ENCODE data around the gene ITGA8.
"Not testable (repeated sequence)": the region's sequence is repeated elsewhere in the genome, so short reads cannot be mapped to it uniquely, and the experiment has no call there.

The ITGA8 gene

DNA sequence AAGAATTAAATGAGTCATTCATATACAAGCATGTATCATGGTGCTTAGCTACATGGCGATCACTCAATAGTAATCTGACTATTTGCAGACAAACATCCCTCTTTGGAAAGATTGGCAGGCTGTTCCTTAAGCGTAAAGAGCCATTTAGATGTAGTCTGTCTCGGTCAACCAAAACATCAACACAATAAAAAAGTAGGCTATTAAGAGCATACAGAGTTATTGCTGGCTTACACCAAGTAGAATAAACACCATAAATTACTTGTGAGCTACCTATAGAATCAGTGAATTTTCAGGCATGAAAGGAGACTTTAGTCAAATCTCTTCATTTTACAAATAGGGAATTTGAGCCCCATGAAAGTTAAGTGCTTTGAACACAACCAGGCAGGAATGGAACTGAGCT is 176.9 kb downstream of the ITGA8 start:
- H3K27me3 ChIP-seq (replicated peaks; ENCODE audit: control insufficient read depth, insufficient read depth, low read length), result no peaks in the 10 kb centered on the region
- no peaks in the 10 kb centered on the region for H3K36me3 ChIP-seq (ENCODE audit: control insufficient read depth, insufficient read depth, low read length)
- no peak overlapping the region for H3K4me3 ChIP-seq (replicated peaks; ENCODE audit: low read depth, low read length)
- TF ChIP-seq, protein P1, sequence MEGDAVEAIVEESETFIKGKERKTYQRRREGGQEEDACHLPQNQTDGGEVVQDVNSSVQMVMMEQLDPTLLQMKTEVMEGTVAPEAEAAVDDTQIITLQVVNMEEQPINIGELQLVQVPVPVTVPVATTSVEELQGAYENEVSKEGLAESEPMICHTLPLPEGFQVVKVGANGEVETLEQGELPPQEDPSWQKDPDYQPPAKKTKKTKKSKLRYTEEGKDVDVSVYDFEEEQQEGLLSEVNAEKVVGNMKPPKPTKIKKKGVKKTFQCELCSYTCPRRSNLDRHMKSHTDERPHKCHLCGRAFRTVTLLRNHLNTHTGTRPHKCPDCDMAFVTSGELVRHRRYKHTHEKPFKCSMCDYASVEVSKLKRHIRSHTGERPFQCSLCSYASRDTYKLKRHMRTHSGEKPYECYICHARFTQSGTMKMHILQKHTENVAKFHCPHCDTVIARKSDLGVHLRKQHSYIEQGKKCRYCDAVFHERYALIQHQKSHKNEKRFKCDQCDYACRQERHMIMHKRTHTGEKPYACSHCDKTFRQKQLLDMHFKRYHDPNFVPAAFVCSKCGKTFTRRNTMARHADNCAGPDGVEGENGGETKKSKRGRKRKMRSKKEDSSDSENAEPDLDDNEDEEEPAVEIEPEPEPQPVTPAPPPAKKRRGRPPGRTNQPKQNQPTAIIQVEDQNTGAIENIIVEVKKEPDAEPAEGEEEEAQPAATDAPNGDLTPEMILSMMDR (IDR thresholded peaks at IDR 0.05; ENCODE audit: insufficient read depth, low read length, poor library complexity, severe bottlenecking), result no peak
- no peak for DNase-seq (ENCODE audit: extremely low read depth, insufficient read length)

DNA sequence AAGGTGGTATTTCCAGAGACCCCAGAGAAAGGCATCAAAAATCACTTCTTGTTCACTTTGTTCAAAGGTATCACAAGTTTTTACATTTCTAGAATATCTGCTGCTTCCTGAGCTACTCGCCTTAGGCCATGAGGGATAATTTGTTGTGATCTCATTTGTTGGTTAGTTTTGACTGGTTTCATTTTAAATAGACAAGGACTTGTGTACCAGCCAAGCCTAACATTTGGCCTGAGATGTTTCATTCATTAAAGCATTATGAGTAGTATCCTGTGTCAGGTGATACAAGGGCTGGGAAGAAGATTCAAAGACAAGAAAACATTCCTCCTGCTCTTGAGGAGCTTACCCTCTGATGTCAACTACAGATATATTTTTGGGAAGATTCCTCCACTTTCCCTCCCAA is 178.3 kb downstream of the ITGA8 start:
- Histone ChIP-seq H3K4me3 (replicated peaks; ENCODE audit: low read depth, low read length) (no peak overlapping the region), H3K36me3 (ENCODE audit: control insufficient read depth, insufficient read depth, low read length) (no peaks in the 10 kb centered on the region), H3K27me3 (replicated peaks; ENCODE audit: control insufficient read depth, insufficient read depth, low read length) (no peaks in the 10 kb centered on the region)
- TF ChIP-seq, protein P1 (IDR thresholded peaks at IDR 0.05; ENCODE audit: insufficient read depth, low read length, poor library complexity, severe bottlenecking), result no peak
- DNase-seq (ENCODE audit: extremely low read depth, insufficient read length), result no peak

- DNase-seq (ENCODE audit: extremely low read depth, insufficient read length), result no peak
- Histone ChIP-seq H3K27me3 (replicated peaks; ENCODE audit: control insufficient read depth, insufficient read depth, low read length) (no peaks in the 10 kb centered on the region), H3K36me3 (ENCODE audit: control insufficient read depth, insufficient read depth, low read length) (no peaks in the 10 kb centered on the region), H3K4me3 (replicated peaks; ENCODE audit: low read depth, low read length) (no peak overlapping the region)
- TF ChIP-seq, protein P1 (IDR thresholded peaks at IDR 0.05; ENCODE audit: insufficient read depth, low read length, poor library complexity, severe bottlenecking), result no peak
These were observed 179.0 kb downstream of the ITGA8 start for GRCh38 chr10:15540727-15541126.

DNA sequence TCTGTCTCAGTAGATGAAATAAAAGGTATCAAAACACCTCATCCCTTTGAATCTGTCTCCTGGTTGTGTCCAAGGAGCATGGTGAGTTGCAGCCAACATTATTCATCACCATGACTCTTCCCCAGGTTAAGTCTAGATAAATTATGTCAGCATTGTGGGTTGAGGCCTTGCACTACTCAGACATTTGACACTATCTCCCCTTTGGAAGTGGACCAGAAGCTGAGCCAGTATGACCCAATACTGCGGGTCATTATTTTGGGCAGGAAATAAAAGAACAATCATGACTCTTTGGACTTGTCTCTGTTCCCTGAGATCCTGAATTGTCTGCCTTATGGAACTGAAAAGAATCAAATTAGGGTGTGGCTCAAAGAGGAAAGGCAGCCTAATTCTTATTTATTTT is 180.5 kb downstream of the ITGA8 start:
- no peaks in the 10 kb centered on the region for H3K27me3 ChIP-seq (replicated peaks; ENCODE audit: control insufficient read depth, insufficient read depth, low read length)
- no peaks in the 10 kb centered on the region for H3K36me3 ChIP-seq (ENCODE audit: control insufficient read depth, insufficient read depth, low read length)
- DNase-seq (ENCODE audit: extremely low read depth, insufficient read length), result no peak
- TF ChIP-seq, protein P1 (IDR thresholded peaks at IDR 0.05; ENCODE audit: insufficient read depth, low read length, poor library complexity, severe bottlenecking), result no peak
- H3K4me3 ChIP-seq (replicated peaks; ENCODE audit: low read depth, low read length), result no peak overlapping the region

GRCh38 chr10:15534928-15535538 is 184.7 kb downstream of the ITGA8 start:
- not testable (repeated sequence) for H3K27me3 ChIP-seq (replicated peaks; ENCODE audit: control insufficient read depth, insufficient read depth, low read length); H3K4me3 ChIP-seq (replicated peaks; ENCODE audit: low read depth, low read length); DNase-seq (ENCODE audit: extremely low read depth, insufficient read length); H3K36me3 ChIP-seq (ENCODE audit: control insufficient read depth, insufficient read depth, low read length)

DNA sequence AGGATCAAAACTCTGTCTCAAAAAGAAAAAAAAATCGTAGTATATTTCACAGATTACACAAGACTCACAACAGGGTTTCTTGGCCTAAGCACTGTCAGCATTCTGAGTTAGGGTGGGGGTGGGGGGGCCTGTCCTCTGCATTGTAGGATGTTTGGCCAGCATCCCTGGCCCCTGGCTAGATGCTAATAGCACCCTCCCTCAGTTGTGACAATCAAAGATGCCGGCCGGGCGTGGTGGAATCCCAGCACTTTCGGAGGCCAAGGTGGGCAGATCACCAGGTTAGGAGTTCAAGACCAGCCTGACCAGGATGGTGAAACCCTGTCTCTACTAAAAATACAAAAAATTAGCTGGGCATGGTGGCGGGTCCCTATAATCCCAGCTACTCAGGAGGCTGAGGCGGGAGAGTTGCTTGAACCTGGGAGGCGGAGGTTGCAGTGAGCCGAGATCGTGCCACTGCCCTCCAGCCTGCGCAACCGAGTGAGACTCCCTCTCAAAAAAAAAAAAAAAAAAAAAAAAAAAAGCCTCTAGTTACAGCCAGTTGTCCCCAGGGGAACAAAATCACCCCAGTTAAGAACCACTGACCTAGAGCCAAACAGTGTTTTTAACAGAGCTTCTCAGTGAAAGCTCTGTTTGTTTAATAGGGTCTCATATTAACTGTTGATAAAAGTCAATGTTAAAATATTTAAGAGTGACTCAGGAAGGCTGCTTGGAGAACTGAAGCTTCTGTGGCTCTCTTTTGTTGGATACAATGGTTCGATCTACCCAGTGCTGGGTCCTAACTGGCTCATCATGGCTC is 187.6 kb downstream of the ITGA8 start:
- Histone ChIP-seq H3K4me3 (replicated peaks; ENCODE audit: low read depth, low read length) (no peak overlapping the region), H3K27me3 (replicated peaks; ENCODE audit: control insufficient read depth, insufficient read depth, low read length) (no peaks in the 10 kb centered on the region), H3K36me3 (ENCODE audit: control insufficient read depth, insufficient read depth, low read length) (no peaks in the 10 kb centered on the region)
- DNase-seq (ENCODE audit: extremely low read depth, insufficient read length), result no peak
- TF ChIP-seq, protein P1 (IDR thresholded peaks at IDR 0.05; ENCODE audit: insufficient read depth, low read length, poor library complexity, severe bottlenecking), result no peak

All from GM06990 (cell line).